Myocyte (in vitro differentiated cells): ENCODE measurements around the gene MED19. TPM values are rescaled to one million over a fixed set of nuclear protein-coding genes. Genes with fewer than 3 reads are reported as not detected.

ENCODE experiments used
- total RNA-seq: library from RNA; depleted of rRNA; stranded (reverse); fragments of >200 nt; gene quantifications from 2 replicates; pipeline ENCODE4 v1.2.3, GENCODE V29; 2014

Gene MED19
- total RNA-seq, 1 donor from 2014 or later: 31.8 TPM

Other genes with a start within 250 kb of the MED19 start
- 9.1 and 11.0 TPM in 2 replicates for gene SLC43A1, start 196.5 kb downstream of the MED19 start, total RNA-seq
- 24.0 and 31.2 TPM in 2 replicates for gene TIMM10, start 181.5 kb downstream of the MED19 start, total RNA-seq
- gene SMTNL1, start 174.6 kb downstream of the MED19 start, total RNA-seq: 0.16 and 0.21 TPM in 2 replicates
- gene UBE2L6, start 144.5 kb downstream of the MED19 start, total RNA-seq: 31.1 and 36.8 TPM in 2 replicates
- 4.1 TPM in 2 replicates for gene SERPING1, start 114.5 kb downstream of the MED19 start, total RNA-seq
- 1.2 and 2.2 TPM in 2 replicates for gene YPEL4, start 62.3 kb downstream of the MED19 start, total RNA-seq
- gene CLP1, start 54.5 kb downstream of the MED19 start, total RNA-seq: 12.3 and 14.3 TPM in 2 replicates
- 42.8 and 47.4 TPM in 2 replicates for gene ZDHHC5, start 44.1 kb downstream of the MED19 start, total RNA-seq
- gene TMX2, start 378 bp upstream of the MED19 start, total RNA-seq: 61.8 and 76.4 TPM in 2 replicates
- 162 and 192 TPM in 2 replicates for gene SELENOH, start 29.3 kb upstream of the MED19 start, total RNA-seq
- not detected in 2 replicates for gene BTBD18, start 39.6 kb upstream of the MED19 start, total RNA-seq
- gene CTNND1, start 49.6 kb upstream of the MED19 start, total RNA-seq: 98.3 and 99.4 TPM in 2 replicates